GM13977 (cell line): ENCODE measurements around the gene UTS2.

Experiments
- DNase-seq: peaks from one replicate; pipeline ENCODE4 v3.0.0; 2012; ENCODE audit warnings: low spot score
- in situ Hi-C: fragments of 300-500 bp; cut with MboI; formaldehyde crosslinking; loops from one replicate; pipeline ENCODE4 v1.12.0; 2022; ENCODE audit warnings: low sequenced_read_pairs, low pct_unique_long_range_greater_than_20kb, mixed read lengths, inconsistent platforms; ENCODE audit not compliant: unreplicated experiment
- TF ChIP-seq, protein P1 (sequence below): IDR thresholded peaks from 2 replicates; pipeline ENCODE4 v1.5.1; 2012; ENCODE audit warnings: mild to moderate bottlenecking, control low read depth; ENCODE audit not compliant: insufficient read depth; ENCODE audit errors: extremely low read depth, missing control alignments

The UTS2 gene

DNA sequence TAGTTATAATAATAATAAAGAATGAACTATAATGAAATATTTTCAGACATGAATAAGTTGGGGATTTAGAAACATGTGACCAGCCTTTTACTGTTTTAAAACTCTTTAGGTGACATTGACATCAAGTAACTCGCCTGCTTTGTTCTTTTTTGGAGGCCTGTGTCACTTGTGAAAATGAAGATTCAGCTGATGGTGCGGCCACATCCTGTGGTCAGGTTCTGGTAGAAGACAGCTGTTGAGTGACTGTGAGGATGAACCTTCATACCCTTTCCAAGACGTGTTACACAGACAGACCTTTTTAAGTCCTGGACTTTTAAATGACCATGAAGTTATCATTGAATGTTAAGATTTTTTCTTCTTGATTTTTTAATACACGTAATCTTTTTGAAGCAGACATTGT, 10.3 kb downstream of the UTS2 start:
- TF ChIP-seq, protein P1, sequence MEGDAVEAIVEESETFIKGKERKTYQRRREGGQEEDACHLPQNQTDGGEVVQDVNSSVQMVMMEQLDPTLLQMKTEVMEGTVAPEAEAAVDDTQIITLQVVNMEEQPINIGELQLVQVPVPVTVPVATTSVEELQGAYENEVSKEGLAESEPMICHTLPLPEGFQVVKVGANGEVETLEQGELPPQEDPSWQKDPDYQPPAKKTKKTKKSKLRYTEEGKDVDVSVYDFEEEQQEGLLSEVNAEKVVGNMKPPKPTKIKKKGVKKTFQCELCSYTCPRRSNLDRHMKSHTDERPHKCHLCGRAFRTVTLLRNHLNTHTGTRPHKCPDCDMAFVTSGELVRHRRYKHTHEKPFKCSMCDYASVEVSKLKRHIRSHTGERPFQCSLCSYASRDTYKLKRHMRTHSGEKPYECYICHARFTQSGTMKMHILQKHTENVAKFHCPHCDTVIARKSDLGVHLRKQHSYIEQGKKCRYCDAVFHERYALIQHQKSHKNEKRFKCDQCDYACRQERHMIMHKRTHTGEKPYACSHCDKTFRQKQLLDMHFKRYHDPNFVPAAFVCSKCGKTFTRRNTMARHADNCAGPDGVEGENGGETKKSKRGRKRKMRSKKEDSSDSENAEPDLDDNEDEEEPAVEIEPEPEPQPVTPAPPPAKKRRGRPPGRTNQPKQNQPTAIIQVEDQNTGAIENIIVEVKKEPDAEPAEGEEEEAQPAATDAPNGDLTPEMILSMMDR, result no peak
- in situ Hi-C loops, result no loop called here
- DNase-seq, result no peak

DNA sequence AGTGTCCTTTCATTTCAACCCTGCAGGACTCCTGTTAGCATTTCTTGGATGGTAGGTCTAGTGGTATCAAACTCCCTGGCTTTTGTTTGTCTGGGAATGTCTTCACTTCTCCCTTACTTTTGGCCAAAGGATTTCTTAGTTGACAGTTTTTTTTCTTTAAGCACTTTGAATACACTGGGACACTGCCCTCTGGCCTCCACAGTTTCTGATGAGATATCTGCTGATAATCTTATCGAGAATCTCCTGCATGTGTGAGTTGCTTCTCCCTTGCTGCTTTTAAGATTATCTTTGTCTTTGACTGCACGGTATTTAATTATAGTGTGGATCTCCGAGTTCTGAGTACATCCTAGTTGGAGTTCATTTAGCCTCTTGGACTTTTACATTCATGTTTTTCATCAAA, 13.3 kb downstream of the UTS2 start:
- no peak for DNase-seq
- in situ Hi-C loops, result no loop called here
- TF ChIP-seq, protein P1, result no peak

- DNase-seq, result no peak
- TF ChIP-seq, protein P1, result no peak
- in situ Hi-C loops, result no loop called here
Observed at GRCh38 chr1:7838714-7839113, 14.2 kb downstream of the UTS2 start.

DNA sequence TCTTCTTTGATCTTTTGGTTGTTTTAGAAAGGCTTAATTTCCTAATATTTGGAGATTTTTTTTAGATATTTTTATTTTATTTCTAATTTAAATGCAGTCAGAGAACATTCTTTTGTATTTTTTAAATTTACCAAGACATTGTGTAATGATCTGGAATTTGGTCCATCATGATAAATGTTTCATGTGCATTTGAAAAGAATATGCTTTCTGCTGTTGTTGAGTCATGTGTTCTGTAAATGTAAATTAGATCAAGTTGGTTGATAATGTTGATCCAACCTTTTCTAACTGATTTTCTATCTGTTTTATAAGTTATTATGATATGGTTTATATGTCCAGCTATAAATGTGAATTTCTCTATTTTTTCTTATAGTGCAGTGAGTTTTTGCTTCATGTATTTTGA, 19.8 kb downstream of the UTS2 start:
- TF ChIP-seq, protein P1, result no peak
- in situ Hi-C loops, result no loop called here
- no peak for DNase-seq

GRCh38 chr1:7831458-7831857, 21.4 kb downstream of the UTS2 start:
- no peak for DNase-seq
- in situ Hi-C loops, result no loop called here
- TF ChIP-seq, protein P1, result no peak

- TF ChIP-seq, protein P1, result no peak
- no peak for DNase-seq
- in situ Hi-C loops, result no loop called here
Observed at GRCh38 chr1:7827126-7827955, 25.5 kb downstream of the UTS2 start.
